GM18526 (cell line): Measurements from ENCODE around the gene BSCL2.
A peak's percentile ranks its signal among the peaks of the same experiment; 100 is the strongest.

ENCODE experiments used
- POLR2A ChIP-seq: IDR thresholded peaks from 3 replicates; pipeline ENCODE4 v1.6.1; 2011; ENCODE audit not compliant: insufficient read length; ENCODE audit errors: extremely low read depth

The BSCL2 gene

GRCh38 chr11:62705880-62706849, 1.1 kb downstream of the BSCL2 start:
- peak; percentile 56 for TF ChIP-seq POLR2A

DNA sequence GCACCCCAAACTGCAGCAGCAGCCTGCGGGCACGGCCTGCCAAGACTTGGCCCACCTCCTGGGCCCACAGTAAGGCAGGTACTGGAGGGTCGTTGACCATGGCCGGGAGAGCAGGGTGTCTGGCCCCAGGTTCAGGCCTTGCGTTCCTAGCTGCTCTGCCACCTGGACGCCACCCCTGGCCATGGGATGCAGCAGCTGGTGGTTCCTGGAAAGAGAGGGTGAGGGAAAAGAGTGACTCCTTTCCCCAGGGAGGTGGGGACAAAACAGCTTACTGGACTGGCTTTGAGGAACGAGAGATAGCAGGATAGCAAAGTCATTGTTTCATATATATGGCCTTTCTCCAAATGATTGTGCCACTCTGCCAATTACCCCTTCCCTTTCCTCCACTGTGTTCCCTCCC, 1.8 kb downstream of the BSCL2 start:
- no peak for TF ChIP-seq POLR2A

GRCh38 chr11:62702246-62702645, 5.0 kb downstream of the BSCL2 start:
- no peak for TF ChIP-seq POLR2A

GRCh38 chr11:62694455-62695167, 12.6 kb downstream of the BSCL2 start:
- no peak for TF ChIP-seq POLR2A

- TF ChIP-seq POLR2A = no peak
These were observed 17.6 kb downstream of the BSCL2 start, which contains the start of gene LRRN4CL for GRCh38 chr11:62689421-62690183. TSS of gene LRRN4CL (minus strand) at chr11:62689530. CDS start at chr11:62688508, 1,022 bp downstream.

GRCh38 chr11:62688491-62688890, 18.7 kb downstream of the BSCL2 start:
- TF ChIP-seq POLR2A = no peak

DNA sequence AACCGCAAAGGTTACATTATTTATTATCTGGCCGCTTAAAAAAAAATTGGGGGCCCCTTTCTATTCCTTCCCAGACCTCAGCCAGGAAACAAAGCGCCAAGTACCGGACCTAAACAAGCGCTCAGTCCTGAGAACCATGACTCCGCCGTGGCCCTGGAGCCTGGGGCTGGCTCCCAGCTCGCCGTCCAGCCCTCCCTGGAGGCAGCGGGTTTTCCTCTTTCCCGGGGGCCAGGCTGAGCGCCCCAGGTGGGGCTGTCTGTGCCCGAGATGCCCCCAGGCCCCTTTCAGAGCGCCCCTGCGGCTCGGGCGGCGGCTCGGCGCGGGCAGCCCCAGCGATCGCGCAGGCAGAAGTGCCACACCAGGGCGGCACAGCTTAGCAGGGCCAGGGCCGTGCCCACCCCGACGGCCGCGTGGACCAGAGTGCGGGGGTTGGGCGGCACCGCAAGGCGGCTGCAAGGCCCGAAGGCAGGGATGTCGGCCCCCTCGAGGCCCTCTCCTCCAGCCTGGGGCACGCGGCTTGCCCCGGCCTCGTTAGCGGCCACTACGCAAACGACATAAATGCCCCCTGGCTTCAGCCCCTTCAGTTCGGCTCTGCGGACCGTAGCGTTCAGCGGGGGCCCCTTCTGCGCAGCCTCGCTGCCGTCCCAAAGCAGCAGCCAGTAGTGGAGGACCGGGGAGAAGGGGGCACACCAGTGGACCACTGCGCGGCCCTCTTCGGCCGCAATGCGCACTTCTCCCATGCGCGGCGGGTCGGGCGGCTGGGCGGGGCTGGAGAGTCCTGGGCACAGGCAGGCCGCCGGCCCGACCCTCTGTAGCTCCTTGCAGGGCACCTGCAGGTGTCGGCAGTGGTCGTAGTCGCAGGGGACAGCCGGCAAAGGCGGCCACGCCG, 19.5 kb downstream of the BSCL2 start:
- TF ChIP-seq POLR2A = no peak

DNA sequence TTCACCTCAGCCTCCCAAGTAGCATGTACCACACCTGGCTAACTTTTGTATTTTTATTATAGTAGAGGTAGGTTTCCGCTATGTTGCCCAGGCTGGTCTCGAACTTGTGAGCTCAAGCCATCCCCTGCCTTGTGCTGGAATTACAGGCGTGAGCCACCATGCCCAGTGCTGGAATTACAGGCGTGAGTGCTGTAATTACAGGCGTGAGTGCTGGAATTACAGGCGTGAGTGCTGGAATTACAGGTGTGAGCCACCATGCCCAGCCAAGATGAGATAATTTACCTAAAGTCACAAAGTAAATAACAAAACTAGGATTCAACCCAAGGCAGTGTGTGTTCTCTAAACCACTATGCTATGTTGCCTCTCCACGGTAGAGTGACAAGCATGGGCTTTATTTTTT, 24.7 kb downstream of the BSCL2 start:
- TF ChIP-seq POLR2A = no peak

DNA sequence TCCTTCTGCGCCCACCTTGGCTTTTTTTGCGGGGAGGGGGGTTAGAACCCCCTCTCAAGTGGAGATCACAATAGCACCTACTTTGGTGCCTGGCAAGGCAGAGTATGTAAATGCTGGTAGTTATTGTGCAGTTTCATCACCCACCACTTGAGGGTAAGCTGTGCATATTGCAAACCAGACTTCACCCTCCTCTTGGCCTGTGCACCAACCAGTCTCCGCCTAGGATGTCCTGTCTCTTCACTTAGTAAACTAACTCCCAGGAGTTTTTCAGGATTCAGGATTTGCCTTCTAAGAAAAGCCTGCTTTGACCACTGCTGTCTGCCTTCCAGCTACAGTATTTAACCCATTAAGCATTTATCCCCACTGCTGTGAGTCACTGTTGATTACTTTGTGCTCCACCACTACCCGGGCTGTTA, 26.4 kb downstream of the BSCL2 start:
- TF ChIP-seq POLR2A = no peak

DNA sequence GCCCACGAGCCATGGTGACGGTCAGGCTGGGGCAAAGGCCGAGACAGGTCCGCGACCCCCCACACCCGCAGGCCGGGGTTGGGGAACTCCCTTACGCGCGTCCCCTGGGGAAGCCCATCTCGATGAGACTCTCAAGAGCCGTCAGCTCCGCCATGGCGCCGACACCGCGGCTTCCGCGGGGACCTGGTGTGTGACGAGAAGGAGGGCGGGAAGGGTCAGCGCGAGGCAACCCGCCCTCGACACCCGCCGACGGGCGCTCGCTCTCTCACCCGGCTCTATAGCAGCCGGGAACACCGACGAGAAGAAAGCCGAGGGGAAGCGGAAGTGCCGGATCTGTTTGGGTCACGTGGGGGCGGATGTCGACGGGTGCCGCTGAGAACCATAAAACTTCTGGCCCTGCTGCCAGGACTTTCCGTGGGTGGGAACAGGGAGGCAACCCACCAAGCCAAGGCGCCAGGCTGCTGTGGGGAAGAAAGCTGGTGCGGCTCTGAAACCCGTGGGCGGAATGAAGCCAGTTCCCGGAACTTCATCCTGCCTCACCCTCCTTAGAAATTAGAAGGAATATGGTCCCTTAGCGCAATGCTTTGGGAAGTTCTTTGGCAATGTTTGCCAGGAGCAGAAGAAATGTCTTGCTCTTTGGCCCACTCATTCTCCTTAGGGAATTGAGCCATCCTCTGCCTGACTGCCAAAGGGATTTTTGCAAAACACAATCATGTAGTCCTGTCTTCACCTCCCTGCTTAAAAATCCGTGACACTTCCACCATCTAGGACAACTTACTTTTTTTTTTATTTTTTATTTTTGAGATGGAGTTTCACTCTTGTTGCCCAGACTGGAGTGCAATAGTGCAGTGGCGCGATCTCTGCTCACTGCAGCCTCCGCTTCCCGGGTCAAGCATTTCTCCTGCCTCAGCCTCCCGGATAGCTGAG, 28.2 kb downstream of the BSCL2 start, which contains the start of gene UBXN1:
Gene UBXN1, minus strand, starts transcription at position 304 of the 927 bp plus-strand sequence. Its CDS starts 150 bp downstream, at position 154.
- TF ChIP-seq POLR2A = peak; percentile 87

DNA sequence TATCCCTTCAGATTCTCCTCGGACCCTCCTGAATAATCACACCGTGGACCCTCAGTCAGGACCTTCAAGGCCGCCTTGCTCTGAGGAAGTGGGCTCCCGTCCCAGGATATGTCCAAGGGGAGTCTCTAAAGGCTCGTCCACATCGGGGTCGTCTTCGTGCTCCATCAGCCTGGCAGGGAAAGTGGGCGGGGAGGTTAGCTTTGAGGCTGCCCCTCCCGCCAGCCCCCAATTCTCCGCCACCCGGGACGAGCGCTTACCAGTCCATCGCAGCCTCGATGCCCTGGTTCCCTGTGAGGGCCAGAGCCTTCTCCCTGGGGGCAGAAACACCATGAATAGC, 28.8 kb downstream of the BSCL2 start:
- no peak for TF ChIP-seq POLR2A

GRCh38 chr11:62677714-62678113, 29.5 kb downstream of the BSCL2 start:
- TF ChIP-seq POLR2A = no peak

DNA sequence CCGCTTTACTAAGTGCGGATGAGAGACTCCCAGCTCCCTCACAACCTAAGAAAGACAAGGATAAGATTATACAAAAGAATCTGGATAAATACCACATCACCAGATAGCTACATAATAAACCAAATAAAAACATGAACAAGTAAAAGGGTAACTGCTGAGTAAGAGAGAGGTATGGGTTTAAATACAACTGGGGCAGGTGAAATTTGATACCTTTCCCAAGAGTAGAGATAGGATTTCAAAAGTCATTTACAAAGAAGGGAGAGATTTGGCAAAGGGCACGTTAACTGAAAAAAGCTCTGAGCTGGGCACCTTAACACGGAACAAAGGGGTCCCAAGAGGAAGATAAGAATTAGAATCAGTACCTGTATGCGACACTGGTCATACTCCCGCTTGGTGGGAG, 30.1 kb downstream of the BSCL2 start:
- TF ChIP-seq POLR2A = no peak
